Activated CD4-positive, alpha-beta T cell treated with anti-CD3 and anti-CD28 coated beads, Interleukin-2, amount 50 U/mL, for 24 hours (primary cell): ENCODE data around the gene TXNRD2.

Experiments
- DNase-seq, 2 donors: peaks; one replicate each; pipeline ENCODE4 v3.0.0-alpha.2; 2020; ENCODE audit warnings: low read depth in 1 of 2, low spot score in 1 of 2

TXNRD2 gene

GRCh38 chr22:19865141-19865829 is 76.3 kb downstream of the TXNRD2 start:
- no peak for DNase-seq

- DNase-seq = no peak
Observed at GRCh38 chr22:19864538-19865106, 77.0 kb downstream of the TXNRD2 start.

GRCh38 chr22:19863571-19863970 is 78.0 kb downstream of the TXNRD2 start:
- no peak for DNase-seq

- DNase-seq = no peak
Observed at GRCh38 chr22:19862619-19863246, 78.9 kb downstream of the TXNRD2 start.

GRCh38 chr22:19859861-19860510 is 81.6 kb downstream of the TXNRD2 start:
- no peak for DNase-seq

- no peak for DNase-seq
Observed at GRCh38 chr22:19857382-19857781, 84.2 kb downstream of the TXNRD2 start.

GRCh38 chr22:19855504-19856409 is 85.9 kb downstream of the TXNRD2 start:
- DNase-seq = peak; percentile 46 to 57

- peak; percentile 91 for DNase-seq
Observed at GRCh38 chr22:19854778-19855503, 86.7 kb downstream of the TXNRD2 start, which contains the start of the genes GNB1L and RTL10. Gene GNB1L, minus strand, starts transcription at chr22:19854874. Its CDS starts 33,519 bp downstream, at chr22:19821355. Gene RTL10, minus strand, starts transcription at chr22:19854874. Its CDS starts 2,613 bp downstream, at chr22:19852261.

- peak in 1 of 2 donors; percentile 7 for DNase-seq
Observed at GRCh38 chr22:19853879-19854777, 87.5 kb downstream of the TXNRD2 start.

GRCh38 chr22:19853058-19853878 is 88.3 kb downstream of the TXNRD2 start:
- no peak for DNase-seq

- DNase-seq = no peak
Observed at GRCh38 chr22:19852177-19852781, 89.3 kb downstream of the TXNRD2 start.

- DNase-seq = no peak
Observed at GRCh38 chr22:19851291-19852176, 90.1 kb downstream of the TXNRD2 start.

GRCh38 chr22:19850763-19851109 is 90.9 kb downstream of the TXNRD2 start:
- DNase-seq = no peak

- DNase-seq = no peak
Observed at GRCh38 chr22:19849835-19850762, 91.5 kb downstream of the TXNRD2 start.

- DNase-seq = no peak
Observed at GRCh38 chr22:19848298-19849224, 93.1 kb downstream of the TXNRD2 start.
